OCI-LY3 (cell line): ENCODE results near the gene LHFPL6.

Experiments
- H2AFZ ChIP-seq: fragments of 200-600, 300-600 bp; shearing (Covaris generic); 2 replicates; pipeline ENCODE4 v1.6.0; 2014; ENCODE audit warnings: antibody characterized with exemption, low read depth, low read length
- H3K27ac ChIP-seq: fragments of 200-600, 300-600 bp; sonication (generic); 2 replicates; pipeline ENCODE4 v1.5.1; 2014; ENCODE audit warnings: mild to moderate bottlenecking, low read length, moderate library complexity, mixed read lengths
- H3K27me3 ChIP-seq: fragments of 200-600, 300-600 bp; sonication (generic); 2 replicates; pipeline ENCODE4 v1.6.1; 2014; ENCODE audit warnings: low read depth, low read length, mixed read lengths
- H3K36me3 ChIP-seq: fragments of 200-600, 300-600 bp; sonication (generic); replicated peaks from 2 replicates; pipeline ENCODE3; 2014; ENCODE audit warnings: low read depth, low read length, mixed read lengths
- H3K4me1 ChIP-seq: fragments of 300-600, 200-600 bp; sonication (generic); 2 replicates; pipeline ENCODE4 v1.6.1; 2014; ENCODE audit warnings: low read length, mixed read lengths
- H3K4me2 ChIP-seq: fragments of 200-600, 300-600 bp; sonication (generic); 2 replicates; pipeline ENCODE4 v1.6.1; 2014; ENCODE audit warnings: low read length, mixed read lengths
- H3K4me3 ChIP-seq: fragments of 300-600, 200-600 bp; sonication (generic); 2 replicates; pipeline ENCODE4 v1.5.1; 2014; ENCODE audit warnings: antibody characterized with exemption, mild to moderate bottlenecking, low read length, moderate library complexity
- H3K79me2 ChIP-seq: fragments of 300-600, 200-600 bp; shearing (Covaris generic); 2 replicates; pipeline ENCODE4 v1.6.1; 2014; ENCODE audit warnings: mild to moderate bottlenecking, low read length, mixed read lengths
- H3K9ac ChIP-seq: fragments of 300-600, 200-600 bp; shearing (Covaris generic); 2 replicates; pipeline ENCODE4 v1.6.0; 2014; ENCODE audit warnings: mild to moderate bottlenecking, low read length, moderate library complexity
- H3K9me3 ChIP-seq: fragments of 200-600, 300-600 bp; shearing (Covaris generic); 2 replicates; pipeline ENCODE4 v1.6.1; 2014; ENCODE audit warnings: low read length, mixed read lengths; ENCODE audit not compliant: insufficient read depth
- H4K20me1 ChIP-seq: fragments of 200-600, 300-600 bp; sonication (generic); 2 replicates; pipeline ENCODE4 v1.6.1; 2016; ENCODE audit warnings: low read length, mixed read lengths; ENCODE audit not compliant: insufficient read depth
- EZH2phosphoT487 ChIP-seq: fragments of 200-600 bp; shearing (Covaris generic); IDR thresholded peaks from 2 replicates; pipeline ENCODE4 v1.6.1; 2018; ENCODE audit warnings: antibody characterized with exemption, mixed run types, low read depth
- TF ChIP-seq, protein P1 (sequence below): fragments of 200-600, 300-600 bp; sonication (generic); IDR thresholded peaks from 2 replicates; pipeline ENCODE4 v1.5.1; 2014; ENCODE audit warnings: antibody characterized with exemption, low read length, low read depth

The LHFPL6 gene

DNA sequence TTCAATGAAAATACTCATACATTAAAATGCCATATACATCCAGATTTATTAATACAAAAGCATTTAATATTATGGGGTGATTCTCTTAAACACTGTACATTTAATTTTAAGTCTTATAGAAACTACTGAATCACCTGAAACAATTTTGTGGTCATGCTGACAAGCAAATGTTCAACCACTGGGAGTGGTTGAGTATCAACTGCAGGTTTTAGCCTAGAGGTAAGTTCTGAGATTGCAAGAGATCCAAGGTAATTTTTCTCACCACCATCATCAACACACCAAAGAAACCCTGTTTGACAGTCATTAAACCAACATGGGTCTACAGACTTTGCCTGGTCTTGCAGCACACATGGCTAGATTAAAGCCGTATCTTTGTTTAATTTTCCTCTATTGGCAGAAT lies 196.3 kb downstream of the LHFPL6 start:
- no peak overlapping the region for H3K4me3 ChIP-seq
- 0 out of 2 replicates have a peak, but pooled peaks cover 6% of the 10 kb centered on the region for H3K79me2 ChIP-seq
- TF ChIP-seq EZH2phosphoT487 = no peak
- TF ChIP-seq, protein P1, sequence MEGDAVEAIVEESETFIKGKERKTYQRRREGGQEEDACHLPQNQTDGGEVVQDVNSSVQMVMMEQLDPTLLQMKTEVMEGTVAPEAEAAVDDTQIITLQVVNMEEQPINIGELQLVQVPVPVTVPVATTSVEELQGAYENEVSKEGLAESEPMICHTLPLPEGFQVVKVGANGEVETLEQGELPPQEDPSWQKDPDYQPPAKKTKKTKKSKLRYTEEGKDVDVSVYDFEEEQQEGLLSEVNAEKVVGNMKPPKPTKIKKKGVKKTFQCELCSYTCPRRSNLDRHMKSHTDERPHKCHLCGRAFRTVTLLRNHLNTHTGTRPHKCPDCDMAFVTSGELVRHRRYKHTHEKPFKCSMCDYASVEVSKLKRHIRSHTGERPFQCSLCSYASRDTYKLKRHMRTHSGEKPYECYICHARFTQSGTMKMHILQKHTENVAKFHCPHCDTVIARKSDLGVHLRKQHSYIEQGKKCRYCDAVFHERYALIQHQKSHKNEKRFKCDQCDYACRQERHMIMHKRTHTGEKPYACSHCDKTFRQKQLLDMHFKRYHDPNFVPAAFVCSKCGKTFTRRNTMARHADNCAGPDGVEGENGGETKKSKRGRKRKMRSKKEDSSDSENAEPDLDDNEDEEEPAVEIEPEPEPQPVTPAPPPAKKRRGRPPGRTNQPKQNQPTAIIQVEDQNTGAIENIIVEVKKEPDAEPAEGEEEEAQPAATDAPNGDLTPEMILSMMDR = no peak; the same call in 1 of the 2 replicates
- H3K4me2 ChIP-seq = peak overlapping the region; percentile 18
- peaks cover 40% of the 10 kb centered on the region for H3K4me1 ChIP-seq
- H3K9ac ChIP-seq = no peak overlapping the region
- H4K20me1 ChIP-seq = no peaks in the 10 kb centered on the region
- H3K36me3 ChIP-seq = no peaks in the 10 kb centered on the region
- H2AFZ ChIP-seq = no peak overlapping the region
- H3K27ac ChIP-seq = no peak overlapping the region
- H3K27me3 ChIP-seq = no peaks in the 10 kb centered on the region
- H3K9me3 ChIP-seq = no peaks in the 10 kb centered on the region

DNA sequence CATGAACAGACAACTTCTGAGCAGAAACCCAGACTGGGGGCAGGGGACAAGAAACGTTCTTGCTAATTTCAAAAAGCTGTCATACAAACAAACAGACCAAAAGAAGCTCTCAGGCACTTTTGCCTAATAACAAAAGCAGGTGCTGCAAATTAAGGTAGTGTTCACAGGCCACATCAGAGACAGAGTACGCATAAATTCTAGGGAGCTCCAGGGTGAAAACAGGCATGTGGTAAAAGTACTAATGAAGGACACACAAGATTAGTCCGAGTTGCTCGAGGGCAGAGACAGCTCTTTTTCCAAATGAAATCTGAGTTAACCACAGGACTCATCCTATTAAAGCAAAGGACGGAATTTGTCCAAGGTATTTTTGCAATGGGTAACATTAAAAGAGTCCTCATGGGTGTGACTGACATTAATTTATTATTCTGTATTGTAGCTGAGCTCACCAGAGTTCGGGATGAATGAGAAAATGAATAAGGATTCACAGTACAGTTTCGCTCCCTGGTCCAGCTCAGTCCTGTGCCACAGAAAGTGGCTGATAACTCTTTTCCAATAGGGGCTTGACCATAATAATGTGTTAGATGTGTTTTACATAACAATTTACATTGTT lies 197.3 kb downstream of the LHFPL6 start:
- Histone ChIP-seq H3K9me3 (no peaks in the 10 kb centered on the region), H3K36me3 (no peaks in the 10 kb centered on the region), H4K20me1 (no peaks in the 10 kb centered on the region), H3K79me2 (no peaks in the 10 kb centered on the region), H3K4me2 (no peak overlapping the region), H3K27me3 (no peaks in the 10 kb centered on the region), H3K4me1 (peaks cover 40% of the 10 kb centered on the region), H3K9ac (no peak overlapping the region), H2AFZ (no peak overlapping the region), H3K4me3 (no peak overlapping the region), H3K27ac (no peak overlapping the region)
- TF ChIP-seq, protein P1 = no peak
- TF ChIP-seq EZH2phosphoT487 = no peak

DNA sequence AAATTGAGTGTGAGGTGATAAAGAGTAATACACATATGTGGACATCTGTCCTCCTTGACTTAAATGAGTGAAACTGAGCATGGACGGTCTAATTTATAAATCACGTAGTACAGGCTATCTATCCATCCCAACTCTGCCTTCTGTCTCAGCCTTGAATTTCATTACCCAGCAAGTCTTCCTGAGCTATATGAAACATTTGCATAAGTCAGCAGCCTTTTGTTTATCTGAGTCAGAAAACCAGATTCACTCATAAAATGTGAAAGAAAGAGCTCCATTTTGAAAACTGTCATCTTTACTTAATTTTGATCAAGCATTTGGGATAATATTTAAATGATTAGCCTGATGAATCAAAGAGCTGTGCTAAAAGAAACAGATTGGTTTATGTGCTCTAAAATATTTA lies 197.9 kb downstream of the LHFPL6 start:
- peaks cover 34% of the 10 kb centered on the region for H3K4me1 ChIP-seq
- no peaks in the 10 kb centered on the region for H4K20me1 ChIP-seq
- no peak overlapping the region for H3K4me3 ChIP-seq
- TF ChIP-seq EZH2phosphoT487 = no peak
- no peak overlapping the region for H3K9ac ChIP-seq
- no peak overlapping the region for H2AFZ ChIP-seq
- no peak overlapping the region for H3K27ac ChIP-seq
- H3K27me3 ChIP-seq = no peaks in the 10 kb centered on the region
- H3K9me3 ChIP-seq = no peaks in the 10 kb centered on the region
- H3K79me2 ChIP-seq = no peaks in the 10 kb centered on the region
- no peaks in the 10 kb centered on the region for H3K36me3 ChIP-seq
- H3K4me2 ChIP-seq = no peak overlapping the region

DNA sequence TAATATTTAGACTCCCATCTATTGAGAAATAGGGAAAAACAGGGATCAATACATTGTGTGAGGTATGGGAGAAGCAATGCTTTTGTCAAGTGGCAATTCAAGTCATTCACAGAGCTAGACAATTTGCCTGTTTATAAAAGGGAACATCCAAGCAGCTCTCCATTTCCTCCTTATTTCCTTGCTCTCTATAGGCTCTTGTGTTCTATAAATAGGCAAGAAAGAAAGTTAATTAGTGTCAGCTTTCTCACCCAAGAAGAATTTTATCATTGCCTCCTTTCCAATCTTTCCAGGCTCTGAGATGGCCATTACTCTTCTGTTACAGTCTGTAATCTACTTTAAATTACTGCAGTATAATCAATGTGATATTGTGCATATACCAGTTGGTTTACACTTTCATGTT lies 199.9 kb downstream of the LHFPL6 start:
- no peaks in the 10 kb centered on the region for H3K36me3 ChIP-seq
- no peaks in the 10 kb centered on the region for H3K9me3 ChIP-seq
- H3K4me1 ChIP-seq = peaks cover 32% of the 10 kb centered on the region
- H3K27me3 ChIP-seq = no peaks in the 10 kb centered on the region
- H4K20me1 ChIP-seq = no peaks in the 10 kb centered on the region
- TF ChIP-seq, protein P1 = no peak
- no peak for TF ChIP-seq EZH2phosphoT487
- H3K4me2 ChIP-seq = no peak overlapping the region
- H3K9ac ChIP-seq = no peak overlapping the region
- no peaks in the 10 kb centered on the region for H3K79me2 ChIP-seq
- H2AFZ ChIP-seq = no peak overlapping the region
- H3K27ac ChIP-seq = no peak overlapping the region
- no peak overlapping the region for H3K4me3 ChIP-seq
